Large intestine (tissue), 3 donors: ENCODE results near the gene PSMB5. TPM values are rescaled to one million over a fixed set of nuclear protein-coding genes. Genes with fewer than 3 reads are reported as not detected.

ENCODE experiments used
- DNase-seq, 2 donors: peaks; one replicate each; pipeline versions ENCODE4 v3.0.0 to v3.0.0-alpha.2; 2013
- H3K27ac ChIP-seq: one replicate; pipeline ENCODE4 v1.5.1; 2013; ENCODE audit warnings: low read length
- H3K27me3 ChIP-seq: 2 replicates; pipeline ENCODE4 v1.6.1; 2013; ENCODE audit warnings: low read length; ENCODE audit not compliant: control insufficient read depth, insufficient read depth
- H3K36me3 ChIP-seq: 2 replicates; pipeline ENCODE4 v1.6.1; 2013; ENCODE audit warnings: low read length; ENCODE audit not compliant: control insufficient read depth, insufficient read depth
- H3K4me1 ChIP-seq: one replicate; pipeline ENCODE4 v1.6.1; 2013; ENCODE audit warnings: low read length; ENCODE audit not compliant: control insufficient read depth, insufficient read depth
- H3K4me3 ChIP-seq: one replicate; pipeline ENCODE4 v1.5.1; 2013; ENCODE audit warnings: low read length
- H3K9me3 ChIP-seq: one replicate; pipeline ENCODE4 v1.6.1; 2013; ENCODE audit warnings: mild to moderate bottlenecking, low read depth, low read length, moderate library complexity; ENCODE audit not compliant: control insufficient read depth
- WGBS: methylation state at CpG from one replicate; pipeline ENCODE4 v1.1.5; 2013; ENCODE audit warnings: low lambda C conversion rate; ENCODE audit not compliant: insufficient coverage; 5-methylcytosine and 5-hydroxymethylcytosine counted together
- polyA plus RNA-seq: library from polyadenylated mRNA; unstranded; fragments of 120-200 nt; gene quantifications from one replicate; pipeline ENCODE4 v1.2.1, GENCODE V29; 2013

Gene PSMB5
- polyA plus RNA-seq, 1 donor = 112 TPM

DNA sequence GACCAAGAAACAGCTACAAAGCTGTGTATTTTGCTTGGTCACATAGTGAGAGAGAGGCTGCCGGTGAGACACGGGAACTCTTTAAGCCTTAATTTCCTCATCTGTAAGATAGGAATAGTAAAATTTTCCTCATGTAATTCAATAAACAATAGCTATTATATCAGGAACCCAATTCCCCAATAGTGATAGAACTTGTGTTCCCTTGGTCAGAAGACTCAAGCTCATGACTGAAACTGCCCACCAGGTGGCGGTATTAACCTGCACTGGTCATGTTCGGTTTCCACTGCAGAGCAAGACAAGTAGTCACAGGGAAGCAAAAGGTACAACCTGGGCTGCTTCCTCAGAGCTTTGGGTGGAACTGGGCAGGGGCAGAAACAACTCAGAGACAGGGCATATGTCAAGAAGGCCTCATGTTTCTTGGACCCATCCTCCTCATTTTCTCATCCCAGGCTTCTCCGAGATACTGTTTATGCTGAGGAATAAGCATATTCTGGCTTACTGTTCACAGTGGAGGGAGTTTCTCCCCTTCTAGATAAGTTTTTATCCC, 48.1 kb downstream of the PSMB5 start:
- H3K9me3 ChIP-seq = no peaks in the 10 kb centered on the region
- H3K27ac ChIP-seq = no peak overlapping the region
- peaks cover 6% of the 10 kb centered on the region for H3K27me3 ChIP-seq
- no CpG with 5 or more reads among the region's 5 CpGs for WGBS
- DNase-seq = peak; percentile 74 to 85
- H3K4me1 ChIP-seq = no peaks in the 10 kb centered on the region
- H3K4me3 ChIP-seq = no peak overlapping the region
- peaks cover 25% of the 10 kb centered on the region for H3K36me3 ChIP-seq

DNA sequence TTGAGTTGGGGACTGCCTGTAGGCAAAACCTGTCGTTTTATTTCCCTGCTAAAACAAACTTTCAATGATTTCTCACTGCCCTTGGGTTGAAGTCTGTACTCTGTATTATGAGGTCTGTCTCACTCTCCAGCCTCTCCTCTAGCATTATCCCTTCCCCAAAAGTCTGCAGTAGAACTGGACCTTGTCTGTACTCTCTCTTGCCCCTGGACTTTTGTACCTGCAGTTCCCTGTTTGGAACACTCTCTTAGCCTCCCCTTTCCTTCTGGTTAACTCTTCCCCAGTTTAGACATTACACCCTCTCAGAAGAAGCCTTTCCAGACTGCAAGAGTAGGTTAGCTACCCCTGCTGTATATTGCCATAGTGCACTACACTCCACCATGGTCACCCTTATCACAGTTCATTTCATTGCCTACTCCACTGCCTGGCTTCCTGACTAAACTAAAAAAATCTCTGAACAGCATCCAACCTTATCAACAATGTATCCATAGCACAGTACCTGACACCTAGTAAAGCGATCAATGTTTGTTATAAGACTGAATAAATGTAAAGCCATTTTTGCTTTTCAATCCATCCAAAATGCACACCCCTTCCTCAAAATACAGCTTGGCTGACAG, 48.7 kb downstream of the PSMB5 start:
- 67% methylated on average over 1 of the region's 2 CpGs for WGBS
- no peak overlapping the region for H3K27ac ChIP-seq
- no peaks in the 10 kb centered on the region for H3K4me1 ChIP-seq
- H3K27me3 ChIP-seq = peaks cover 12% of the 10 kb centered on the region
- DNase-seq = no peak
- no peaks in the 10 kb centered on the region for H3K9me3 ChIP-seq
- peaks cover 25% of the 10 kb centered on the region for H3K36me3 ChIP-seq
- no peak overlapping the region for H3K4me3 ChIP-seq

GRCh38 chr14:22984959-22985658, 49.6 kb downstream of the PSMB5 start:
- 100% methylated on average over 1 of the region's 6 CpGs for WGBS
- no peak overlapping the region for H3K4me3 ChIP-seq

GRCh38 chr14:22982477-22983245, 52.0 kb downstream of the PSMB5 start, which contains the start of gene AJUBA:
Gene AJUBA (minus strand): TSS chr14:22982551. CDS start chr14:22982266, 285 bp downstream.
- peaks cover 24% of the 10 kb centered on the region for H3K4me1 ChIP-seq
- peaks cover 15% of the 10 kb centered on the region for H3K27me3 ChIP-seq
- peak within 1 kb of the TSS; percentile 92 for H3K4me3 ChIP-seq
- H3K9me3 ChIP-seq = no peaks in the 10 kb centered on the region
- DNase-seq = peak; percentile 77 to 94
- peak within 1 kb of the TSS; percentile 70 for H3K27ac ChIP-seq
- H3K36me3 ChIP-seq = peaks cover 5% of the 10 kb centered on the region
- WGBS = 0% methylated on average over 5 of the region's 48 CpGs

More at GRCh38 chr14:22984959-22985658, 49.6 kb downstream of the PSMB5 start:
- peaks cover 15% of the 10 kb centered on the region for H3K27me3 ChIP-seq
- no peaks in the 10 kb centered on the region for H3K9me3 ChIP-seq
- H3K36me3 ChIP-seq = peaks cover 25% of the 10 kb centered on the region
- H3K4me1 ChIP-seq = no peaks in the 10 kb centered on the region
- no peak for DNase-seq
- no peak overlapping the region for H3K27ac ChIP-seq

DNA sequence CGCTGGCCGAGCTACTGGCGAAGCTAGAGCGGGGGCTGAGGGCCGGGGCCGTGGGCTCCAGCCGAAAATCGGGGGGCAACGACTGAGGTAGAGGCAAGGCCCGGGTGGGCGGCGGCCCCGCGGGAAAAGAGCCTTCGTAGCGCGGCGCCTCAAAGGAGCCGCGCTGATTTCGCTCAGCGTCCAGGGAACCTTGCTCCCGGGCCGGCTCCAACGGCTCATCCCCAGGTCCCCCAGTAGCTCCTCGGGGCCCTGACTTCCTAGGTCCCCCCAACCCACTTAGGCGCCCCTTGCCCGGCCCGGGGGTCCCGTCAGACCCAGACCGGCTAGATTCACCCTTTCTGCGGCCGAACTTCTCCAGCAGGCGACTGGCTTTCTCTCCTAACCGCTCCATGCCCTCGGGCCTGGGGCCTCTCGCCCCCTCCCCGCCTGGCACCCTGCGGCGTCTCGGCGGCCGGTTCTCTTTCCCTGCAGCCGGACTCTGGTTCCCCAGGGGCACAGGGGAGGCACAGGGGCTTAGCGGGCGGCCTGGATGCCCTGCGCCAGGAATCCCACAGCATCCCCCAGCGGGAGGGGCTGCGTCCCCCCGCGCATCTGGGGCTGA, 52.7 kb downstream of the PSMB5 start:
- Histone ChIP-seq H3K27me3 (peaks cover 15% of the 10 kb centered on the region), H3K9me3 (no peaks in the 10 kb centered on the region), H3K27ac (peak overlapping the region; percentile 70), H3K4me3 (peak overlapping the region; percentile 92), H3K4me1 (peaks cover 31% of the 10 kb centered on the region), H3K36me3 (no peaks in the 10 kb centered on the region)
- WGBS = no CpG with 5 or more reads among the region's 51 CpGs
- no peak for DNase-seq

DNA sequence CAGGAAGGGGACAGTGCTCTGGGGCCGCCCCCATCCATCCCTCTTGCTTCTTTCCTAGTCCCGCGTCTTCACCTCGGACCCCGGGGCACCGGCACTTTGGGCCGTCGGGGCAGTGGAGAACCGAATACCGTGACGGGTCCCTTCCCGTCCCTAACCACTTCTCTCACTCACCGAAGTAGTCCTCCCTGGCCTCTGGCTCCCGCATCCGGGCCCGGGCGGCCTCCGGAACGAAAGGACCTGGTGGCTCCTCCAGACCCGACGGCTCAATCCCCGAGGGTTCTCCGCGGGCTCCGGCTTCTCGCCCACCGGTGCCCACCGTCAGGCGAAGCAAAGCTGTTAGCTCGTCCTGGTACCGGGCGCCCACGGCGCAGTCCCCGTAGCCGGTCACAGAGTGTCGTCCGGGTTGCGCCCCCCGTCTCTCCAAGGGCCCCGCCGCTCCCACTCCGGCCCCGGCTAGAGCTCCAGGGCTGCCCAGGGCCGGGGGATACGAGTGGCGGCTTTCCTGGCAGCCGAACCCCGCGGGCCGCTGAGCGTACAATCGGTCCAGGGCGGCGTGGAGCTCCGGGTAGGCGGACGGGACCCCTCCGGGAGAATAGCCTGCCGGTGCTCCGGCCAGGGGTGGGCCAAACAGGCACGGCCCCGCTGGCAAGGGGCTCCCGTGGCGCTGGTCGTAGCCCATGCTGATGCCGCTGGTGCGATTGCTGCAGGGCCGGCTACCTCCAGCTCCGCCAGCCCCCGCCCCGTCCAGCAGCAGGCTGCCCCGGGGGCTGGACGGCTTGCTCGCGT, 53.4 kb downstream of the PSMB5 start:
- Histone ChIP-seq H3K4me3 (peak overlapping the region; percentile 92), H3K36me3 (no peaks in the 10 kb centered on the region), H3K27me3 (peaks cover 15% of the 10 kb centered on the region), H3K9me3 (no peaks in the 10 kb centered on the region), H3K27ac (peak overlapping the region; percentile 70), H3K4me1 (peaks cover 37% of the 10 kb centered on the region)
- WGBS = no CpG with 5 or more reads among the region's 76 CpGs
- peak in 1 of 2 donors; percentile 63 for DNase-seq

- Histone ChIP-seq H3K4me1 (peaks cover 43% of the 10 kb centered on the region), H3K36me3 (no peaks in the 10 kb centered on the region), H3K4me3 (peak overlapping the region; percentile 92), H3K9me3 (no peaks in the 10 kb centered on the region), H3K27me3 (peaks cover 15% of the 10 kb centered on the region), H3K27ac (peak overlapping the region; percentile 90)
- DNase-seq = peak in 1 of 2 donors; percentile 56
- WGBS = no CpG with 5 or more reads among the region's 41 CpGs
These were observed 54.0 kb downstream of the PSMB5 start for GRCh38 chr14:22980672-22981089.

GRCh38 chr14:22979748-22980392, 54.8 kb downstream of the PSMB5 start:
- no peak for DNase-seq
- H3K9me3 ChIP-seq = no peaks in the 10 kb centered on the region
- H3K4me1 ChIP-seq = peaks cover 44% of the 10 kb centered on the region
- peaks cover 15% of the 10 kb centered on the region for H3K27me3 ChIP-seq
- peak overlapping the region; percentile 39 for H3K4me3 ChIP-seq
- peak overlapping the region; percentile 90 for H3K27ac ChIP-seq
- no CpG with 5 or more reads among the region's 8 CpGs for WGBS
- peaks cover under 1% of the 10 kb centered on the region for H3K36me3 ChIP-seq

DNA sequence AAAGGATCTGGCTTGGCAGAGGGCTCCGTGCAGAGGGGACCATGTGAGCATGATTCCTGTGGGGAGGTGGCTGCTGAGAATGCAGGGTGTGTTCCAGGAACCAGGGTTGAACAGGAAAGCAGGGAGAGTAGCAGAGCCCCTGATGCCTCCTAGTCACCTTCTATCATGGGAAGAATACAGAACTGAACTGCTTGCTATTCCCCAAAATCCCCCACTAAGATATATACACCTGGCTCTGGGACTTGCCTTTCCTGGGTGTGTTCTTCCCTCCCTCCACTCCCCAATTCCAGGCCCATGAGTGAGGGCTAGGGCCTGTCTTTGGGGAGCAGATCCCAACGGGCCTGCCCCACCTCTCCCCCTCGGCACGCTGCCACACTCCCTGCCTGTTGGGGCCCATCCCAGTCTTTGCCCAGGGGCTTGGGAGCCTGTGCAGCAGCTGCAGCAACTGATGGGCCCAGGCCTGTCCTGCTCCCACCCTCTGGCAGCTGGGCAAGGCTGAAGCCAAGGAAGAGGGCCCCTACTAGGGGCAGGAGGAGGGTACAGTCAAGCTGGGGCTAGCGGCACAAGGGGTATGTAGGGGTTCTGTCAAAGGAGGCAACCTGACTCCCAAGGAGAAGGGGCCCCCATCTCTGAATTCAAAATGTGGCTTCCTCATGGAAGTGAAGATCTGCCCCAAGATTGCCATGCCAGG, 55.6 kb downstream of the PSMB5 start:
- Histone ChIP-seq H3K4me1 (peaks cover 44% of the 10 kb centered on the region), H3K4me3 (peak overlapping the region; percentile 8), H3K36me3 (peaks cover 7% of the 10 kb centered on the region), H3K27ac (peak overlapping the region; percentile 90), H3K27me3 (peaks cover 15% of the 10 kb centered on the region), H3K9me3 (no peaks in the 10 kb centered on the region)
- WGBS = 33% methylated on average over 1 of the region's 5 CpGs
- peak; percentile 45 to 66 for DNase-seq
